ENCODE results near the gene DOHH. TPM values are rescaled to one million over a fixed set of nuclear protein-coding genes. Genes with fewer than 3 reads are reported as not detected.

Gene DOHH
- total RNA-seq, 1 donor from 2014 or later, result 11.0 TPM

DNA sequence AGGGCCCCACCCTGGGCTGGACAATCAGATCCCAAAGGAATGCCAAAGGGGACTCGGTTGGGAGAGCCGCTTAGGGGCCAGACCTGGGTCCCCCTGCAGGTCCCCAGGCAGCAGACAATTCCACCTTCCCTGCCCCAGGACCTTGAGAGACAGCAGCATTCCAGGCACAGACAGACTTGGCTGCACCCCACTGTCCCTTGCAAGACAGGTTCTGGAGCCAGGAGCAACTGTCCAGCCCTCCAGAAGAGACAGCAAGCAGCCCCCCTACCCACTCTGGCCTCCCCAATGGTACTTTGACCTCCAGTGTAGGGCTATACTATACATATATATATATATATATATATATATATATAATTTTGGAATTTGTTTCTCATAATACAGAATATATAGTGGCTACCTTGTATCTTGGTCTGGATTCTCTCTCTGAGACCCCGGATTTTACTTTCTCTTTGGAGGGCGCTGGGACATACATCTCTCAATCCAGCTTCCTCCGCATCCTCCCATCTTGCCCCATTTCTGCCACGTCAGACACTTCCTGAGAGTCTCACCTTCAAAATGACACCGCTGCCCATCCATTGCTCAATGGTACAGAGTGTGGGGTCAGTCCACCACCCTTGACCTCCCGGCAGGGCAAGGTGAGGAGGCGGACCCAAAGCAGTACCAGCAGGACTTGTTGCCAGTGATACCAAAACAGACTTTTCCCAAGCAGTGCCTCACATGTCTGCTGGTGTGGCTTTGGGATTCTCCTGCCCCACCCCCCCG is 32.9 kb downstream of the DOHH start:
- ATAC-seq, result no peak
- intact Hi-C loops (cut with micrococcal nuclease), result no loop called here
- no peak for DNase-seq

DNA sequence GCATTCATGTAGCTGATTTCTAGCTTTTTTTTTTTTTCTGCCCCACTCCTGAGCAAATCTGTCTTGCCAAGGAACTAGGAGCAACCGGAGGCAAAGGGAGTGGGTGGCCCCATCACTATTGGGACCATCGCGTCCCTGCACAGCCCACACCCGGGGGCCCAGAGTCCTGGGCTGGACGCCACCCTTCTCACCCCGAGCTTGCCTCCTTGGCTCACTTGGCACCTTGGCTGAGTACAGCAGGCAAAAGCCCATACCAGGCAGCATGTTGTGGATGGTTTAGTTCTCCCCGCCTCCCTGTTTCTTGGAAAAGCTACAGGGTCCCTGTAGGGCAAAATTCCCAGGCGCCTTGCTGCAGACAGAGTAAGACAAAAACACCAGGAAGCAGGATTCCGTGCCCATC is 33.8 kb downstream of the DOHH start:
- no peak for DNase-seq
- peak; percentile 61 for ATAC-seq
- intact Hi-C loops (cut with micrococcal nuclease), result no loop called here

- intact Hi-C loops (cut with micrococcal nuclease), result no loop called here
- peak; percentile 6 for ATAC-seq
- DNase-seq, result no peak
Measured at GRCh38 chr19:3465552-3465951, 34.9 kb downstream of the DOHH start.

- DNase-seq (no peak), ATAC-seq (no peak)
- intact Hi-C loops (cut with micrococcal nuclease), result no loop called here
Measured at GRCh38 chr19:3464587-3465235, 35.8 kb downstream of the DOHH start.

GRCh38 chr19:3463714-3464586 is 36.5 kb downstream of the DOHH start:
- no peak for ATAC-seq
- DNase-seq, result no peak
- intact Hi-C loops (cut with micrococcal nuclease), result no loop called here

DNA sequence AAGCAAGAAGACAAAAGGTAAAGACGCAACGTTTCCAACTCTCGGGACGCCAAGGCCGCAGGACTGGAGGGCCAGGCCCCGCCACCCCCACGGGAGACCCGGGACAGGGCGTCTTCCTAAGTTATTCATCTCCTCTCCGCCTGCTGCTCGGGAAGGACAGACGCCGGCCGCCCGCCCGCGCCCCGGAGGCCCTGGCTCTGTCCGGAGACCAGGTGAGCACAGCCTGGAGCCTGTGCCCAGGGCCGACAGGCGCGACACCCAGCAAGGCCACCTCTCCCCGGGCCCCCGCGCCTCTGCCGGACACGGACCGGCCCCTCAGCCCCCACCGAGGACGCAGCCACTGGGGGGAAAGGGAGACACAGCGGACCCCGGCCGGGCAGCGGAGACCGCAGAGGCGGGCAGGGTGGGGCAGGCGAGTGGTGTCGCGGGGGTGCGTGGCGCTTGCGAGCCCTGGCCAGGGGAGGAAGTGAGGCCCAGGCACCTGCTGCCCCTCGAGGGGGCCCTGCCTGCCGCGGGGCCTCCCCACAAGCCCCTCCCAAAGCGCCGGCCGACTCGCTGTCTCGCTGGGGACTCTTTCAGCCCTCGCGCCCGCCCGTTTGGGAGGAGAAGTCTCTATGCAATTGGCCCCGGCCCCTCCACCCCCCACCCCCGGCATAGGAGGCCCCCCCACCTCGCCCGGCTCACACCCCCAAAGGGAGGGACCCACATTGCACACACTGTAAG is 37.3 kb downstream of the DOHH start:
- intact Hi-C loops (cut with micrococcal nuclease), result no loop called here
- DNase-seq (no peak), ATAC-seq (no peak)

GRCh38 chr19:3459965-3460582 is 40.4 kb downstream of the DOHH start:
- DNase-seq (no peak), ATAC-seq (no peak)
- intact Hi-C loops (cut with micrococcal nuclease), result no loop called here

- peak; percentile 88 for ATAC-seq
- intact Hi-C loops (cut with micrococcal nuclease), result no loop called here
- DNase-seq, result peak; percentile 90
Measured at GRCh38 chr19:3459089-3459881, 41.2 kb downstream of the DOHH start.

DNA sequence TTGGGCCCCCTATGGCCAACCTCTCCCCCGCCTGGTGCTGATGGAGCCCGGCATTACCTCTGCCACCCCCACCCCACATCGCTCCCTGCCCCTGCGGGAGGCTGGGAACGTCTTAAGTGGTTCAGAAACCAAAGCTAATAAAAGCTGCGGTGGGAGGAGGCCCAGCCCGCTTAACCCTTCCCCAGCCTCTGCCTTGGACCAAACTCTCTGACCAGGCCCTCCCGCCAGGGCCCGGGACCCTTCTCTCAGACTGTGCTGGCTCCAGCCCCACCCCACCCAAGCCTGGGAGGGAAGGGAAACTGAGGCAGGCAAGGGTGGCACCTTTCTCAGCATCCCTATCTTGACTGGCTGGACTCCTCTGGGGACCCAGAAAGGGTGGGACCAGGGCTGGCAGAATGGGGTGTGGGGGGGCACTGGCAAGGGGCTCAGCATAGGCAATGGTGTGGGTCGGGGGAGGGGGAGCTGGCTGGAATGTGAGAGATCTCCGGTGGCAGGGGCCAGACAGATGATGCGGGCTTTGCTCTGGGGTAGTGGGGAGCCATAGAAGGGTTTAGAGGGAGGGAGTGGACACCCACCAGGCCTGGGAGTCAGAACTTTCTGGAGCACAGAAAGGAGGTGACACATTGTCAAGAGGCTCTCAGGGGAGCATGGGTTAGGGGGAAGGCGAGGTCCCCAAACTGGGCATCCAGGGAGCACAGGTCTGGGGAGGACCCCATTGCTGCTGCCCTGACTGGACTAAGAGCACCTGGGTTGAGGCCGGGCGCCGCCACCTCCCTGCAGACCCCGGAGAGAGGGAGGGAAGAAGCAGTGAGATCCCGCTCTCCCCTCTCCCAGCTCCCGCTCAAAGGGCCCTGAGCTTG is 42.0 kb downstream of the DOHH start:
- intact Hi-C loops (cut with micrococcal nuclease), result no loop called here
- ATAC-seq, result peak; percentile 52
- no peak for DNase-seq

DNA sequence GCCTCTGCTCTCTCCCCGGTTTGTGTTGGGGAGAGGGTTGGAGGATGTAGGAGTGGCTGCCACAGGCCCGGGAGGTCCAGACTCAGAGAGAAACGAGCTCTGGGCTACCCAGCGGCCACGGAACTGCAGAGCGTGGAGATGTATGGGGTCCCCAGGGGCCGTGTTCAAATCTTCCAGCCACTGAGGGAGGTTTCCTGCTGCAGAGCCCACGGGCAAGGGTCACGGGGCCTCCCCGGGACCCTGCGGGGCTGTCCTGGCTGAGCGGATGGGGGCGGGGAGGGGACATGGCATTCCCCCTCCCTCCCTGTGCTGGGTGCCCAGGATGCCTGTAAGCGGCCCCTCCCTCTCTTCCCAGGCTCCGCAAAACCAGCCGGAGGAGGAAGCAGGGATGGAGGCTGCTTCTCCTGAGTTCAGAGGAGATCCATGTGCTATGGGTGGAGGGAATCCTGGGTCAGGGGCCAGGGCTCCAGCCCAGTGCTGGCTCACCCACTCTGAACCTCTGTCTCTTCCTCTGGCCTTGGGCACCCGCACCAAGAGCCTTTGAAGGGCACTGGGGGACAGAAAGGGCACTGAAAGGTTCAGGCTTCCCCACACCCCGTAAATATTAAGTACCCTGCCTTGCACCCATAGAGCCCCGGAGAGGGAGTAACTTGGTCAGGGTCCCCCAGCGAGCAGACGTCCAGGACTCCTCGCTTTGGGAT is 42.8 kb downstream of the DOHH start:
- ATAC-seq, result peak; percentile 3
- intact Hi-C loops (cut with micrococcal nuclease), result no loop called here
- DNase-seq, result no peak

- ATAC-seq (no peak), DNase-seq (no peak)
- intact Hi-C loops (cut with micrococcal nuclease), result no loop called here
Measured at GRCh38 chr19:3456925-3457527, 43.4 kb downstream of the DOHH start.

- no peak for ATAC-seq
- no peak for DNase-seq
- intact Hi-C loops (cut with micrococcal nuclease), result no loop called here
Measured at GRCh38 chr19:3455960-3456601, 44.4 kb downstream of the DOHH start.

DNA sequence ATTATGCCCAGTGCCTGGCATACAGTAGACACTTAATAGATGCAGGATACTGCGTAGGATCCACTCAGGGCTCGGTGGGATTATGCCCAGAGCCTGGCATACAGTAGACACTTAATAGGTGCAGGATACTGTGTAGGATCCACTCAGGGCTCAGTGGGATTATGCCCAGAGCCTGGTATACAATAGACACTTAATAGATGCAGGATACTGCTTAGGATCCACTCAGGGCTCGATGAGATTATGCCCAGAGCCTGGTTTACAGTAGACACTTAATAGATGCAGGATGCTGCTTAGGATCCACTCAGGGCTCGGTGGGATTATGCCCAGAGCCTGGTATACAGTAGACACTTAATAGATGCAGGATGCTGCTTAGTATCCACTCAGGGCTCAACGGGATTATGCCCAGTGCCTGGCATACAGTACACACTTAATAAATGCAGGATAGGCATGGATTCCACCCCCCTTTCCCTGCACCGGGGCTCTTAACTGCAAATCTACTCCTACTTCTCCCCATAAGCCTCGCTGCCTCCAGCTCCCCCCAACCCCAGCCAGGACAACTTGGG is 45.0 kb downstream of the DOHH start:
- intact Hi-C loops (cut with micrococcal nuclease), result no loop called here
- ATAC-seq (no peak), DNase-seq (no peak)

DNA sequence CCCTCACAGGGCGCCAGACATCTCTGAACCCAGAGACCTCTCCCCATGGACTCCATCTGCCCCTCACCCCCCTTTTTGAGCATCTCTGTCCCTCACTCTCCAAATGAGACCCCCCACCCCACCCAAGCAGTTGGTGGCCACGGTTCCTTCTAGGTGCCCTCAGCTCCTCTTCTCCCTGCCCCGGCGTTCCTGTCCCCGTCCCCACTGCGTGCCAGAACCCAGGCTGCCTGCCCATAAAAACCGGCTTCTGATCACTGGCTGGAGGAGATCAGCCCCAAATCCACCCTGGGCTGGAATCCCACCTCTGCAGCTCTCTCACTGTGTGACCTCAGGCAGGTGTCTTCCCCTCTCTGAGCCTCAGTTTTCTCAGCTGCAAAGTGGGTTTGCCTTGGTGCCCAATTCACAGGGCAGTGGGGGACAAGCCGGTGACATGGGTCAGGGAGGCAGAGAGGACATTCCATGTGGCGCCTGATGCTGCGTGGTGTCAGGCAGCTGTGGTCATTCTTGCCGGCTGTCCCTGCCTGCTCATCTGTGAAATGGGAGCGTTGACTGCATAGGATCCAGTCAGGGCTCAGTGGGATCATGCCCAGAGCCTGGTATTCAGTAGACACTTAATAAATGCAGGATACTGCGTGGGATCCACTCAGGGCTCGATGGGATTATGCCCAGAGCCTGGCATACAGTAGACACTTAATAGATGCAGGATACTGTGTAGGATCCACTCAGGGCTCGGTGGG is 45.6 kb downstream of the DOHH start:
- no peak for ATAC-seq
- no peak for DNase-seq
- intact Hi-C loops (cut with micrococcal nuclease), result no loop called here

DNA sequence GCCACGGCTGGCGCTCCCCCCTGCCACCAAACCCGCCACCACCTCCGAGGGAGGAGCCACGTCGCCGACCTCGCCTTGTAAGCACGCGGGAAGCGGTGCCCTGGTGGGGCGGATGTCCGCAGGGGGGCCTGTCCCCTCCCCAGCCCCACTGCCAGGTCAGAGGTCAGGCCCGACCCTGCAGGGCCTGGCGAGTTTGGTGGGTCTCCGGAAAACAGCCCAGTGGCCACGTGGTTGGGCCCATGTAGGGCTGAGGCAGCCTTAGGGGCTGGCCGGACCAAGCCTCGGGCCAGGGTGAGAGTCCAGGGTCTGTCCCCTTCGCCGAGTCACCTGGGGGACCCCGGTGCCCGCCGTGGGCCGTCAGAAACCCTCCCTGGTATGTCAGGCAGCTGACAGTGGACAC is 46.6 kb downstream of the DOHH start:
- no peak for DNase-seq
- no peak for ATAC-seq
- intact Hi-C loops (cut with micrococcal nuclease), result no loop called here

All from left ventricle myocardium superior (tissue), 1 donor.